Skeletal muscle cell (primary cell): ENCODE measurements around the gene TIAL1.
"Not testable (repeated sequence)": the region's sequence is repeated elsewhere in the genome, so short reads cannot be mapped to it uniquely, and the experiment has no call there.

Experiments used
- DNase-seq: peaks from one replicate; pipeline ENCODE4 v3.0.0-alpha.2; 2010; ENCODE audit warnings: low read depth
- H3K4me3 ChIP-seq: 2 replicates; pipeline ENCODE4 v1.5.1; 2011; ENCODE audit warnings: low read depth, mild to moderate bottlenecking, control low read depth, low read length, moderate library complexity

Gene TIAL1

DNA sequence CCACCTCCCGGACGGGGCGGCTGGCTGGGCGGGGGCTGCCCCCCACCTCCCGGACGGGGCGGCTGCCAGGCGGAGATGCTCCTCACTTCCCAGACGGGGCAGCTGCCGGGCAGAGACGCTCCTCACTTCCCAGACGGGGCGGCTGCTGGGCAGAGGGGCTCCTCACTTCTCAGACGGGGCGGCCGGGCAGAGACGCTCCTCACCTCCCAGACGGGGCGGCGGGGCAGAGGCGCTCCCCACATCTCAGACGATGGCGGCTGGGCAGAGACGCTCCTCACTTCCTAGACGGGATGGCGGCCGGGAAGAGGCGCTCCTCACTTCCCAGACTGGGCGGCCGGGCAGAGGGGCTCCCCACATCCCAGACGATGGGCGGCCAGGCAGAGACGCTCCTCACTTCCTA lies 37.3 kb downstream of the TIAL1 start:
- not testable (repeated sequence) for DNase-seq, H3K4me3 ChIP-seq

DNA sequence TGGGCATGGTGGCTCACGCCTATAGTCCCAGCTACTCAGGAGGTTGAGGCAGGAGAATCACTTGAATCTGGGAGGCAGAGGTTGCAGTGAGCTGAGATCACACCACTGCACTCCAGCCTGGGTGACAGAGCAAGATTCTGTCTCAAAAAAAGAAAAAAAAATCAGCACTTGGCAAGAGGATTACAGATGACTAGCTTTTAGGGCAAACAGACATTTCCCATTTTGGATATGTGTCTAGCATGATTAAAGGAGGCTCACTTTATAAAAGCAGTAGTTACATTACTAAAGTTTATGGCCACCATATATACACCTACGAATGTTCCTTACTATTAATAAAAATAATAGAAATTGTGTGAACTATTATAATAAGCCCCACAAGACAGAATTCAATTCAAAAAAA lies 40.7 kb downstream of the TIAL1 start:
- not testable (repeated sequence) for DNase-seq, H3K4me3 ChIP-seq

DNA sequence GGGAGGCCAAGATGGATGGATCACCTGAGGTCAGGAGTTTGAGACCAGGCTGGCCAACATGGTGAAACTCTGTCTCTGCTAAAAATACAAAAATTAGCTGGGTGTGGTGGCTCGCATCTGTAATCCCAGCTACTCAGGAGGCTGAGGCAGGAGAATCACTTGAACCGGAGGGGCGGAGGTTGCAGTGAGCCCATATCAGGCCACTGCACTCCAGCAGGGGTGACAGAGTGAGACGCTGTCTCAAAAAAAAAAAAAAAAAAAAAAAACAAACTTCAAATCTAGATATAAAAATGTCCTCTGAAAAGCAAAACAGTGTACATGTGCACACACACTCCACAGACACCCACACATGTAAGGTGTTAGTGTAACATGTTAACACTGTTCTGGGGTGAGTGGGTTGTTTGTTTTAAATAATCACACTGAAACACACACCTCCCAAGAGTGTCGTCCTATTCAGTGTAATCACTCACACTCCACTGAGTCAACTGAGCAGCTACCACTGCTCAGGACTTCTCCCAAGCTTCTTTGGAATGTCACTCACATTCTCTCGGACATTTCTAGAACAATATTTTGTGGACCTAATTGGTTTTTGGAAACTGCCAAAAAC lies 41.5 kb downstream of the TIAL1 start:
- DNase-seq = no peak
- H3K4me3 ChIP-seq = no peak overlapping the region

DNA sequence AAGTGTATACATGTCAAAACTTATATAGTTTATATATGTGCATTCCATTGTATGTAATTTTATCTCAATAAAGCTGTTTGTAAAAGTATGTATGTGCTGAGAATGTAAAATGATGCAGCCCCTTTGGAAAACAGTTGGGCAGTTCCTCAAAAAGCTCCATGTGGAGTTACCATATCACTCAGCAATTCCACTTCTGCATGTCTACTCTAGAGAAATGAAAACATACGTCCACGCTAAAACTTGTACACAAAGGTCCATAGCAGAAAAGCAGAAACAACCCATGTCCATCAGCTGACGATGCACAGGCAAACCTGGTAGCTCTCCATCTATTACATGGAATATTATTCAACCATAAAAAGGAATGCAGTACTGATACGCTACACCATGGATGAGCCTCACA lies 45.9 kb downstream of the TIAL1 start:
- no peak for DNase-seq
- H3K4me3 ChIP-seq = no peak overlapping the region

DNA sequence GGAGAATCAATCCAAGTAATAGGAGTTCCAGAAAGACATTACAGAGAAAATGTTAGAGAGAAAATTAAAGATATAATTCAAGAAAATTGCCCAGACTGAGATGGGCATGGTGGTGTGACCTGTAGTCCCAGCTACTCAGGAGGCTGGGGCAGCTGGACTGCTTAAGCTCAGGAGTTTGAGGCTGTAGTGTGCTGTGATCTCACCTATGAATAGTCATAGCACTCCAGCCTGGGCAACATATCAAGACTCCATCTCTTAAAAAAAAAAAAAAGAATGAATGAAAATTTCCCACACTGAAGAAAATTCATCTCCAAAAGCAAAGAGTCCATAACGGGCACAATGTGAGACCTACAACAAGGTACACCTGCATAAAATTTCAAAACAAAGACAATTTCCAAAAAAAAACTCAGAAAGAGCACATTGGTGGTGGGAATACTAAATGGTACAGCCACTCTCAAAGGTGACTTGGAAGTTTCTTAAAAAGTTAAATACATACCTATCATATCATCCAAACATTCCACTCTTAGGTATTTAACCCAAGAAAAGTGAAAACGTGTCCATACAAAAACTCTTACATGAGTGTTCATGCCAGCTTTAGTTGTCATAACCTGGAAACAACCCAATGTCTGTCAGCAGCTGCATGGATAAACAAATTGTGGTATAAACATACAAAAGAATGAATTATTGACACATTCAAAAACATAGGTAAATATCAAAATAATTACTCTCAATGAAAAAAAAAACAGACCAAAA lies 47.3 kb downstream of the TIAL1 start:
- DNase-seq = no peak
- H3K4me3 ChIP-seq = no peak overlapping the region

DNA sequence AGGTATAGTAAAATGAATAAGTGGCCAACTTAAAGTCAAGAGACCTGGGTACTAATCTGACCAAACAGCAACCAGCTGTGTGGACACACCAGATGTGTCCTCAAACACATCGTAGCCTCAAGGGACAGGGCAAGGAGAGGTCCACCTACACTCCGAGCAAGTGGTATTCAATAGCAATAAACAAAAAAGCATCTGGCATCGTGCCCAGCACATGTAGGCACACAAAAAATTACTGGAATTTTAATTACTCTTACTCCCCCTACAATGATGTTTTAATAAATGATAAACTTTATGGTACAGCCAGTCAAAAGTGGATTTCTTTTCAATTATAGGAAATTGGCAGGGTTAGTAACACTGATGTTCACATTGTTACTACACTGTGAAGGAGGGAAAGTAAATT lies 50.8 kb downstream of the TIAL1 start:
- DNase-seq = no peak
- H3K4me3 ChIP-seq = no peak overlapping the region

DNA sequence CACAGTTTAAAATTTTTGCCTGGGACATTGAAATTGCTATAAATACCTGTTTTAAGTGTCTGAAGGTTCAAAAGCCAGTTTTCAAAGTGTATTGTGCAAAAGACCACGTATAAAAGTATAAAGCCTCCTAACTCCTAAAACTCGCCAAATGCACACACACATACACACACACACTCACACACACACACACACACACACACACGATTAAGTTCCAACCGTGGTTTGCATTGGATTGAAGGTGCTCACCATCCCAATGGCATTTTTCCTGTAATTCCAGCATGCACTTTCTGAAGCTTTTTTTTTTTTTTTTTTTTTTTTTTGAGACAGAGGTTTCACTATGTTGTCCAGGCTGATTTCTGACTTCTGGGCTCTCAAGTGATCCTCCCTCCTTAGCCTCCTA lies 51.5 kb downstream of the TIAL1 start:
- no peak for DNase-seq
- no peak overlapping the region for H3K4me3 ChIP-seq

DNA sequence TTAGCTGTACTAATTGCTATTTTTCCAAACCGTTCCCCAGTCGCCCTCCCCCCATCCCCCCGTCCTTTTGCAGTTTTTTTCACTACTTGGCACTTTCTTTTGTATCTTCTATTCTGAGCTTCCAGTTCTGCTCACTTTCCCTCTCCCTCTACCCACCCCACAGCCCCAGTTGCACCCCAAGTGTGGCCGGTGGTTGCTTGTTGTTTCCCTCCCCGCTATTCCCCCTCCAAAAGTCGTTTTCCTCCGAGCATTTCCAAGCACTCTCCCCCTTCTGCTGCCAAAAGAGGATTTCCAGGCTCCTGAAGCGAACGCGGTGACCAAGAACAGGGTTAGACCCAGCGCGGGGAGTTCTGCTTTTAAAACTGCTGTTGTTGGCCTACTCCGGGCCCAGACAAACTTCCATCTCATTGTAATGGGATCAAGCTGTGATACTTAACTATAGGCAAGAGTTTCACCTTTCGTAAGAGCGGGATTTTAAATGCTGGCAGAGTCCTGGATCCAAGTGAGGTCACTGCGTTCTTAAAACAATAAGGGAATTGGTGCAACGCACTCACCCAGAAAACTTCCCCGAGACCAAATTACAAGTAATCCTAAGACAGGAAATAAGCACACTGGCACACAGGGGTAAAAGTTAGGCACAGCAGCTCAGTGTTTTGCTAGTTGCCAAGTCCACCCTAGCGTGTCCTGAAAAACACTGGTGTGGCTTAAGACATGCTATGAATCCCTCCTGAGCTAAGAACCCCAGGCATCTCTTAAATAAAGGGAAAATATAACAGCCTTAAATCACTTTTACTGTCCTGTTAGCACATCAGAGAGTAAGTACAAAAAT lies 52.7 kb downstream of the TIAL1 start:
- no peak for DNase-seq
- peak overlapping the region; percentile 79 for H3K4me3 ChIP-seq

DNA sequence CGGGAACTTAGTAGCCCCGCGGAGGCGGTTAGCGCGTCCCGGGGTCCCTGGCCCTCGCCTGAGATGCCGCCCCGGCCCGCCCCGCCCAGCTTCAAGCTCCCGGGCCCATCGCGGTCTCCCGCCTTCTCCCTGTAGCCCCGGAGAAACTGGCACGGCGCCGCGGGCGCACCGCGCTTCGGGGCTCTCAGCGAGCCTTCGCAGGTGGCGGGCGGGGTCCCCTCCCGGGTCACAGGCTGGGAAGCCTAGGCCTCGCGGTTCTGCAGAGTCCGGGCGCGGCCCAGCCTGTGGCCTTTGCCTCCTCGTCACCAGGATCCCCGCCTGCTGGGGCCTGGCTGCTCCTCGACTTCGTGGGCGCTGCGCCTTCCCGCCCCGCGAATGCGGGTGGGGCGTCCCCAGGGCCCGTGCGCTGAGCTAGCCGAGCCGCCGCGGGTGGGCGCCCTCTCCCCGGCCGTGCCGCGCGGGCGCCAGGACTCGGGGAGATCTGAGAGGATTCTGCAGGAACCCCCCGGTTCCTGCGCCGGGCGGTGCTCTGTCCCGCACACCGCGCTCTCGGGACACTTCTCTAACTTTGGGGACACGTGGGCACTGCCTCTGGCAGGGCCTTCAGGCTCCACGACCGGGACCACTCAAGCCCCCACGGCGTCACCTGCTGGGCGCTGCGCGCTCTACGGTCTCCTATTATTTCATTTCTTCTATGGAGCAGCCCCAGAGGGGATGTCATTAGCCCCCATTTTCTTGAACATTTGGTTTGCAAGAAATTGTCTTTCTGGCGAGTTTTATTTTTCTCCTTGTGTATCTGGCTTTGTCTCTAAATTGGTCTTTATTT lies 53.6 kb downstream of the TIAL1 start:
- peak overlapping the region; percentile 79 for H3K4me3 ChIP-seq
- no peak for DNase-seq

DNA sequence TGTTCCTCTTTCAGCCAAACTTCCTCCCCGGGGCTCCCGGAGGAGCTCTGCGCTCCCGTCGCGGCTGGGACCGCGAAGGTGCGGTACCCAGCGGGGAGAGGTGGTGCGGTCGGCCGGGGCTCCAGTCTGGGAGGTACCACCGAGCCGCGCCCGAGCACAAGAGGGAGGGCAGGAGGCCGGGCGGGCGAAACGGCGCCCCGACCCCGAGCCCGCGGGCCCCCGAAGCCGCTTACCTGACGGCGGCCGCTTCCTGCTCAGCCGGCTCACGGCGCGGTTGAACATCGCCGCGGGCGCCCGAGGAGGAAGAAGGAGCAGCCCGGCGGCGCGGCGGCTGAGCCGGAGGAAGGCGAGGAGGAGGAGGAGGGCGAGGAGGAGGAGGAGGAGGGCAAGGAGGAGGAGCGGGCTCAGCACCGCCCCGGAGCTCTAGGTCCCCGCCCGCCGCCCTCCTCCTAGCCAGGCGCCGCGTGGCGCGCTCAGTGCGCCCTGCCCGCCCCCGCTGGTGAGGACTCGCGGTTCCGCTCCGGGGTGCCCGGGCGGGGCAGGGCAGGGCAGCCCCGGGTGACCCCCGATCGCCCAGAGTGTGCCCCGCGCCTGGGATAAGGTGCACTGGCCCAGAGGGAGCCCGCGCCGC lies 54.3 kb downstream of the TIAL1 start, which contains the start of gene RGS10:
Gene RGS10 (minus strand): TSS at position 363 of the 631 bp plus-strand sequence. CDS start 81 bp downstream, at position 282.
- no peak for DNase-seq
- peak within 1 kb of the TSS; percentile 79 for H3K4me3 ChIP-seq

DNA sequence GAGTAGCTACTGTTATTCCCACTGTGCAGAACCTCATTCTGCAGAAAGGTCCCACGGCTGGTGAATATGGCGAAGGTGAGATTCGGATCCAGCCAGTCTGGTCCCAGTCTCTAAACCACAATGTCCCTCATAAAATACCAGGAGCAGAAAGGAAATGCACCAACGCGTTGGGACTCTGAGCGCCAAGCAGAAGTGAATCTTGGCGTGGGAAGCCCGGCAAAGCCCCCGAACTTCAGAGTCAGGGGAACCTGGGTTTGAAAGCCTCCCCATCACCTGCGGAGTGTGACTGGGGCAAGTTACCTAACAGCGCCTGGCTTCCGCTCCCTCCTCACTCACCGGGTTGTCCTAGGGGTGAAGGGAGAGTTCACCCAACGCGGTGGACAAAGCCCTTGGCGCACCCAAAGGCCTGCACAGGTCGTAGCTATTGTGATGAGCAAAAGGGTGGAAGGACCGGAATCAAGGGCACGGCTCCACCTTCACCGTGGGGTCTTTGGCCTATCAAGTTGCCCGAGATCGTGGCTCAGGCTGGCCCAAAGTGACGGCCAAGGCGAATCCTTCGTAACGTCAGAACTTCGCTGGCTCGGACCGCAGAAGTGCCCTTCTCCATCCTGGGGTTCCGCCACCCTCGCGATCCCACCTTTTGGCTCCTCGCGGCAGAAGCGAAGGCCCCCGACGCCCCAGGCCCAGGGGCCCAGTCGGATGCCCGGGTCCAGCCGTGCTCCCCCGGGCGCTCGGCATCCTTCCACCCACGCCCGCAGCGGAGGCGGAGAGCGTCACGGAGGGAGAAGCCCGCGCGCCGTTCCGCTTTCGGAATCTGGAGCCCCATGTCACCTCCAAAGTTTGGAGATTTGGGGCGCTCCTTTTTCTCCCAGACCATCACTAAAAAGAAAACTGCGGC lies 55.1 kb downstream of the TIAL1 start:
- peak overlapping the region; percentile 79 for H3K4me3 ChIP-seq
- no peak for DNase-seq

DNA sequence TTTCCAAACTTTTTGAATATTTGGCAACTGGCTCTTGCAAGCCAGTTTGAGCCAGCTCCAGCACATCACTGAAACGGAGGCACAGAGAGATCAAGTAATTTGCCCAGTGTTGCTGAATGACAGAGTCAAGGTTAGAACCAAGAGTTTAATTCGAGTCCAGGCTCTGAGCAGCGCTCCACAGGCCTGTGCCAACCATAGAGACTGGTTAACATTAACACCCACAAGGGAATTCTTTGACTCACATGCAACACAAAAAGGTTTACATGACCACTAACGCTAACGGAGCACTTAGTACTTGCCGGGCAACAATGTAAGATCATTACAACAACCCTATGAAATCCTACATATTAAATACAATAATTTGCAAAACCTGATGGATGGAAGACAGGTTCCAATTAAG lies 55.7 kb downstream of the TIAL1 start:
- DNase-seq = no peak
- H3K4me3 ChIP-seq = peak overlapping the region; percentile 79

DNA sequence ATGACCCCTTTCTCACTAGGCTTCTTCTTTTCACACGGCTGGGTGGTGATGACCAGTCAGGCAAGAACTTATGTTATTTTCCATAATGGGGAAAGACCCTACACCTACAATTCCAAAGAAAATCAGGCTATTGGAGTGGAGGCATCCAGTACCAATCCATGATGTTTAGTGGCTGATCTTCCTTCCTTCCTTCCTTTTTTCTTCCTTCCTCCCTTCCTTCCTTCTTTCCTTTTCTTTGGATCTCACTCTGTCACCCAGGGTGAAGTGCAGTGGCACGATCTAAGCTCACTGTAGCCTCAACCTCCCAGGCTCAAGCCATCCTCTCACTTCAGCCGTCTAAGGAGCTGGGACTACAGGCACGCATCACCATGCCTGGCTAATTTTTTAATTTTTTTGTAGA lies 56.7 kb downstream of the TIAL1 start:
- H3K4me3 ChIP-seq = no peak overlapping the region
- DNase-seq = no peak

DNA sequence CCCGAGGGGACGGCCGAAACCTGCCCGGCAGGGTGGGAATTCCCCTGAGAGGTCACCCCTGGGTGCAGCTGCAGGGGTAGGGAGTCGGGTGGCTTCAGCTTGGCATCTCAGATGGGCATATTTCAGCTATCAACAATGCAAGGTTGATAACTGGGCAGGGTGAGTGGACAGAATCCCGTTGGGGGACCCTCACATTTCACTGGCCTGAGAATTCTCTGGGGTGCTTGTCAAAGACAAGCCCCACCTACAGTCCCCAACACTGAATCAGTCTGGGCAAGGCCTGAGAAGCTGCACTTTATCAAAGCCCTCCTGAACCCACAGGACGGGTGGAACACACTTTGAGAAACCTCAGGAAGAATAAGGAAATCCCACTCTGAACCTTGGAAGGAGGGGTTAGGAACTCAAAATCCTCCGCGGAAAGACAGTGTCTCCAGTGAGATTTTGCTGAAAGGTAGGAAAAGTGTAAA lies 57.4 kb downstream of the TIAL1 start:
- no peak overlapping the region for H3K4me3 ChIP-seq
- no peak for DNase-seq

DNA sequence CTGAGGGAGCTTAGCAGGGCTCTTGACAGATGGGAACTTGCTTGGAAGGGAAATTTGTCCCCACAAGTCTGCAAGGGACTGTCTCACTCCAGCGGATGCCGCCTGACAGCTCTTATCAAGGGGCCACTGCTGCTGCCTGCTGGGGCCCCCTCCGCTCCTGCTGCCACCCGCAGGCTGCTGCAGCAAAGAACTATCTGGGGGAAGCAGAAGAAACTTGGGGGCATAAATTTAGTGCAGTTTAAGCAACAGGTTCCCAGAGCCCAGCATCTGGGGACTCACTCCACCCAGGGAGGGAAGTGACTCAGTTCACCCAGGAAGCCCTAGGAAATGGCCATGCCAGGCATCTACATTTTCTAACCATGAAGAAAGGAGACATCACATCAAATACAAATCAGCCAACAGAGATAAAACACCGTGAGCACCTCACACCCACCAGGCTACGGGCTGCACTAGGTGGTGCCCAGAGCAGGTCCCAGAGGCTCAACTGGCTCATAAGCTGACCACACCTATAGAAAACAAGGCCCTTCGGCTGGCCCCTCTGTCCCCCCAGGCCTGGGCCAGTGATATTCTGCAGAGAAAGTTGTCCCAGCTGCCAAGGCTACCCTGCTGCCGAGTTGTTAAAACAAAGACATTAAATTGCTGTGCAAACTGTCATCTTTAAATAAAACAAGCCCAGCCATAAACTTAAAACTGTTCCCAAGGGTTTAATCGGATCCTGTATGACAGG lies 58.0 kb downstream of the TIAL1 start:
- H3K4me3 ChIP-seq = no peak overlapping the region
- DNase-seq = no peak

DNA sequence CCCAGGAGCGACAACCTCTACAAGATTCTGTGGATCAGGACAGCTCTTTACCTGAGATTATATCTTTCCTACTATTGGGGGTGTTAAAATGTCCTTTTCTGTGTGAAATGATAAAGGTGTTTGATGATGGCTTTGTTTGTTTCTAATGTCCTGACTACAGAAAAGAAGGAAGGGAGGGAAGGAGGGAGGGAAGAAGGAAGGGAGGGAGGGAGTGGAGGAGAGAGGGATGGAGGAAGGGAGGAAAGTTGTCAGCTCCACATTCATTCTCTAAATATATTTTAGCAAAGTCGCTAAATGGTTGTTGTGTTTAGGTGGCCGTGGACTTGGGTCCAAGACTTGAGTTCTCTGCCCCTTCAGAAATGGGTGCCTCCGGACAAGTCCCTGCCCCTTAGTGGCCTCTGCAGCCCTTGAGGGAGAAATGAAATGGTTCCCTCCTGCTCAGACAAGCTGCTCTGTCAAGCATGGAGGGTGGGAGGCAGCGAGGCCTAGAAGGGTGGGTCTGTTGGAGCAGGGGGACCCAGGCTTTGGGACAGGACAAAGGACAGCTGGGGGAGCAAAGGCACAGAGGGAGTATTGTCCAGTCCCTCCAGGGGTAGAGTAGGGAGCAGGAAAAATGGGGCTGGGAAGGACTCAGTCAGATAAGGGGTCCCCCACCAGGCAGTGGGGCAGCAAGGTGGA lies 58.7 kb downstream of the TIAL1 start:
- no peak overlapping the region for H3K4me3 ChIP-seq

DNA sequence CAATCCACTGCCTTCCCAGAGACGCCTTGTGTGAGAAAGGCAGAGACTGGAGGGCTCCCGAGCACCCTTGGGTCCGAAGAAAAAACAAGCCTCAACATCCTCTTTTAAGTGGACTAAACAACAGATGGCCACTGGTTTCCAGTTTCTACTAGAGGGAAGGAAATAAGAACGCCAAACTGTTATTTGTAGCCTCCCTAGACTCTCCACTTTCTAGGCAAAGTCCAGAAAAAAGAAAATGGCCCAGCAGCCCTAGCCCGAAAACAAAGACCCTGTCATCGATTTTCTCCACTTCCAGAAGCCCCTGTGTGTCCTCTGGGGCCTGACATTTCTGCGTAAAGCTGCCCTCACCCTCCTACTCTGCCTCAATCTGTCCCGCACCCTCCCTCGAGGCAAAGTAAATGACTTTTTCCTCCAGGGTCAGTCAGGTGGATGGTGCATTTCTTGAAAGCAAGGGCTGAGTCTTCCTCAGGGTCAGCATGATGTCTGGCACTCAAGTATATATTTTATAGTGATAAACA lies 60.2 kb downstream of the TIAL1 start:
- no peak overlapping the region for H3K4me3 ChIP-seq
- DNase-seq = no peak

More for the DNA sequence above, 58.7 kb downstream of the TIAL1 start:
- DNase-seq = no peak
